NCI-H146 treated with DMSO at 0.1 percent for 48 hours (cell line): ENCODE results near the gene SCRN2.

Source experiments
- DNase-seq: peaks from one replicate; lab custom pipeline; 2025; ENCODE audit not compliant: unreplicated experiment; lab: John Stamatoyannopoulos, UW

The SCRN2 gene

DNA sequence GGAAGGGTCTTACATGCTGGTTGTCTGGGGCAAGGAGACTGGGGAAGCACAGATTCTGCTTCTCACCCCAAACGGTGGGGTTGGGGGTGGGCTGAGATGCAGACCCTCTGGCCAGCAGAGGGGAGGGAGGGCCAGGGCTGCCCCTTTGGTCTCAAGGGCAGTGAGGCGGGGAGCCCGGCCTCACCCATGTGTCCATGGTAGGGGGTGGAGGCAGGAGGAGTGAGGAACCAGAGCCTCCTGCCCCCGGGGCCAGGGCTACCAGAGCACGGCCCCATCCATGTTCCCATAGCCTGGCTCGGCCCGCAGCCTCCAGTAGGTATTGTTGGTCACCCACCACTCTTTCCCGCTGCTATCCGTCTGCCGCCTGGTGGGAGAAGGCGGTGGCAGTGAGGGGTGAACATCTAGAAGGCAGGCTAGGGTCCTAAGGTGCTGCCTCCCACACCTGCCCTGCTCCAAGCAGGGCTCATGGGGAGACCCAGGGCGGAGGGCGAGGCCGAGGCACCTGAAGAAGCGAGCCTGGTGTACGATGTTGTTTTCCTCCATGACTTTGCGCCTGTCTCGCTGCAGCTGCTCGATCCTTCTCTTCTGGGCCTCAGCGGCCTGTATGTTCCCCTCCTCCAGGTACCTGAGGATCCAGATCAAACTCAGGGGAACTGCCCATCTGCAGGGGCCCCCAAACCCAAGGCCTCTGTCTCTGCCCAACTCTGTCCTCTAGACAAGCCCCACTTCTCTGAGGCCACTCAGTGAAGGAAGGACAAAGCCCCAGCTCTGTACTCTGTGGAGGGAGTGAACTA, 32.8 kb downstream of the SCRN2 start:
- no peak for DNase-seq

DNA sequence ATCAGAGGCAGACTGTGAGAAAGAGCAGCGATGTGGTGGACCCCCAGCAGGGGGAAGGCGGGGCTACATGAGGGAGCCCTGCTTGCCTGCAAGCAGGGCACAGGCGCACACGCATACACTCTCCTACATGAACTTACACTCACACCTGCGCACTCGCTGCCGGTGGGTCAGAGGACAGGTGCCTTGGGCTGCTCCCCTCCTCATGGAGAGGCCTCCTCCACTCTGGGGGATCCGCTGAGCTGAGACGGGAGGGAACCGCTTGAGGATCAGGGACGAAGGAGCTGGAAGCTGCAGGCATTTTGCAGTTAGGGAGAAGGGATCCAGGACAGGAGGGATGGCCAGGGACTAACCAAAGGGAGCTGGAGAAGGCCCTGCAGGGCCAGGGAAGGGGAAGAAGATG, 33.7 kb downstream of the SCRN2 start:
- DNase-seq, result no peak

DNA sequence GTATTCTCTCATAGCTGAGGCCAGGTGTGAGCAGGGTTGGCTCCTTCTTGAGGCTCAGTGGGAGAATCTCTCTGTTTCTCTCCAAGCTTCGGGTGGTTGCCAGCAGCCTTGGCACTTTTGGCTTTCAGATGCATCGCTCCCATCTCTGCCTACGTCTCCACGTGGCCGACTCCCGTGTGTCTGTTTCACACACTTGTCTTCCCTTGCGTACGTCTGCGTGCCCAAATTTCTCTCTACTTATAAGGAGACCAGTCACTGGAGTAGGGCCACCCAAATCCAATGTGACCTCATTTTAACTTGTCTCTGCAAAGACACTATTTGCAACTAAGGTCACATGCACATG, 34.2 kb downstream of the SCRN2 start:
- DNase-seq, result no peak

DNA sequence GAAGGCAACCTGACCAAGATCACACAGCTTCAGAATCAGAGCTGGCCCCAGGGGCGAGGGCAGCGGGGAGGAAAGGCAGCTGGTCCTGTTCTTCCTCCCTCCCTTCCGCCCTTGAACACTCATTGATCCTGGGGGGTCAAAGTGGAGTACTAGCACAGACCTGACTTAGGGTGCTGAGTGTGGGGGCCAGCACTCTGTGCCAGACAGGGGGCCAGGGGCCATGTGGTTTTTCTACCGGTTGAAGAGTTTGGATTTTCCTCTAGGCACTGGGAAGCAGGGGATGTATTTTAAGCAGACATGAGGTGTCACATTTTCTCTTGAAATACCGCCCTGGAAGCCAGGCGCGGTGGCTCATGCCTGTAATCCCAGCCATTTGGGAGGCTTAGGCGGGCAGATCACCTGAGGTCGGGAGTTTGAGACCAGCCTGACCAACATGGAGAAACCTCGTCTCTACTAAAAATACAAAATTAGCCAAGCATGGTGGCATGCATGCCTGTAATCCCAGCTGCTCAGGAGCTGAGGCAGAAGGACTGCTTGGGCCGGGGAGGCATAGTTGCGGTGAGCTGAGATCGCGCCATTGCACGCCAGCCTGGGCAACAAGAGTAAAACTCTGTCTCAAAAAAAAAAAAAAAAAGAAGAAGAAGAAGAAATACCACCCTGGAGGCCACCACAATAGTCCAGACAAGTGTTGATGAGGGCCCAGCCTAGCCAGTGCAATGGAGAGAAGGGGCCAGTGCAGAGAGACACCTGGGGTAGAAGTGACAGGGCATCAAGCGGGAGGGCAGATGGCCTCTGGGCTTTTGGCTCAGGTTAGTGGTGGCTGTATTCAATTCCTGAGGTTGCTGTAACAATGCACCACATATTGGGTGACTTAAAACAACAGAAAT, 34.8 kb downstream of the SCRN2 start:
- no peak for DNase-seq

DNA sequence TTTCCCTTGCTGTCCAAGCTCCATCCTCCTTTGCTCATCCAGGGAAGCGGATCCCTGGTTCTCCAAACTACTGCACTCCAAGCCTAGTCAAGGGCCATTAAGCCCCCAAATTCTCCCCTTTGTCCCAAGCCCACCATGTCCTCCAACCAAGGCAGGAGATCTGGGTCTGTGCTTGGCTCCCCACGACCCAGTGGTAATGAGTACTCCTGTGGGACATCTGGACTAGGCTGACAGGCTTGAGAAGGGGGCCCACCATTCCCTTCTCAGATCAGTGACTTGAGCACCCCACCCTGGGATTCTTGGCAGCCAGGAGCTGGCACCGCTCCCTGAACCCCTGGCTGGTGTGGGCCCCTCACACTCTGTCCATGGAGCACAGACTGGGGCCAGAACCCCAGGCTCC, 36.6 kb downstream of the SCRN2 start:
- no peak for DNase-seq

DNA sequence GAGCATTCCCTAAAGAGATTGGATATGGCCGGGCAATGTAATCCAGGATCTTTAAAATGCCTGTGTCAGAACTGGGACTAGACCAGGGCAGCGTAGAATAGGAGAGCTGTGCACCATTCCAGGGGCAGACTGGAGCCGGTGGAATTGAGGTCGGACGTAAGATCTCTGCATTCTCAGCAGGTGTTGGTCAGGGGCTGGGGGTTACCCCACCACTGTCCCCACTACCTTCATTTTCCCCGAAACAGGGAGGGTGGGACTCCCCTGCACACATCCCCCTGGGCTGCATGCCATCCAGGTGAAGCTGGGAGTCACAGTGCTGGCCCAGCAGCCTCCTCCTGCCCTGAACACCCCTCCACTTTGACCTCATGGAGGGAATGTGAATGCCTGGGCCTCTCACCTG, 37.3 kb downstream of the SCRN2 start:
- DNase-seq, result no peak

DNA sequence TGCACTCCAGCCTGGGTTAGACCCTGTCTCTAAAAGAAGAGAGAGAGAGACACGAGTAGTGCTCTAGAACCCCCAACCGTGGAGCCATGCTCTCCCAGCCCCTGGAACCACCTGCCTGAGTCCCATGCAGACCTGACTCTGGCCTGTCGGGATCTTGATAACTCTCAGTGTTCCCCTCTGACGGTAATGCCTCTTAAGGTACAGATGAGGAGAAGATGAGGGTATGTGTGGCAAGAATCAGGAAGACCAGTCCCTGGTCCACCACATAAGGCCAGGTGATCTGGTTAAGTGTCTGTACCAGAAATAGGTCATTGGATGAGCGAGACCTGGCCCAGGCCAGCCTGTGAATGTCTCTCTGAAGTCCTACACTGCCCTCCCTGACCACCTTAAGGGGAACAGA, 37.9 kb downstream of the SCRN2 start:
- DNase-seq, result no peak

DNA sequence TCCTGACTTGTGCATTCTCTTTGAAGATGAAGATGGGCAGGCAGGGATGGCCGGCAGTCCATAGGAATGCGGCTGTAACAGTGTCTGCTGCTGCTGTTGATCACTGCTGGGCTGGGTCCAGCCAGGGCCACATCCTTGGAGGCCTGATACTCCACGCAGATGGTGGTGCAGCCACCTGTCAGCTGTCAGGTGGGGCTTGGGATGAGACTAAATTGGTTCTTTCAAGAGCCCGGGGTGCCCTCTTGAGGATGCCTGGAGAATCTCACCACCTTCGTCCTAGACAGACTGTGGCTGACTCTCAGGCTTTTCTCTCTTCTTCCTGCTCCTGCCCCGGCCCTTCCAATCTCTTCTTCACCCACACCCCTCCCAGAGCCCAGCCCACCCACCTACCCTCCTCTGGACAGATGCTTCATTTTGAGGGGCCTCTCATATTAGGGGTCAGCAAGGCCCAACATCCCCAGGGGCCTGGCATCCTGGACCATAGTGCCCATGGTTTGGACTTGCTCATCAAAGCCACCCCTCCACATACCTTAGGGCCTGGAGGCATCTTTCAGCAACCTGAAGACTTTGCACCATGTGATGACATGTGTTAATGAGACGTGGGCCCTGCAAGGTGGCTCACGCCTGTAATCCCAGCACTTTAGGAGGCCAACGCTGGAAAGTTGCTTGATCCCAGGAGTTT, 38.6 kb downstream of the SCRN2 start:
- peak; percentile 52 for DNase-seq

DNA sequence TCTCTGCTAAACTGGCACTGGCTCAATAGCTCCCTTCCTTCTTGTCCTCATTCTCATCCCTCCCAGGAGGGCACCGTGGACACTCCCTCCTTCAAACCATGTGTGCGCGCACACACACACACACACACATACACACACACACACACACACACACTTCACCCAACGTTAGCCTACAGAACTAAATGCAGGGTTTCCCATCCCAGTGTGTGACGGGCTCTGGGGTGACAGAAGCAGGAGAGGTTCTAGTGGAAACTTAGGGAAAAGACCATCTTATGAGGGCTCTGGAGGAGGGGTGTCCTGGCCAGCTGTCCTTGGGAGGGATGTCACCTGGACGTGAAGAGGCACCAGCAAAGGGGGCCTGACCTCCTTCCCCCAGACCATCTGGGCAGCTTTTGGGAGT, 39.2 kb downstream of the SCRN2 start:
- DNase-seq, result no peak

DNA sequence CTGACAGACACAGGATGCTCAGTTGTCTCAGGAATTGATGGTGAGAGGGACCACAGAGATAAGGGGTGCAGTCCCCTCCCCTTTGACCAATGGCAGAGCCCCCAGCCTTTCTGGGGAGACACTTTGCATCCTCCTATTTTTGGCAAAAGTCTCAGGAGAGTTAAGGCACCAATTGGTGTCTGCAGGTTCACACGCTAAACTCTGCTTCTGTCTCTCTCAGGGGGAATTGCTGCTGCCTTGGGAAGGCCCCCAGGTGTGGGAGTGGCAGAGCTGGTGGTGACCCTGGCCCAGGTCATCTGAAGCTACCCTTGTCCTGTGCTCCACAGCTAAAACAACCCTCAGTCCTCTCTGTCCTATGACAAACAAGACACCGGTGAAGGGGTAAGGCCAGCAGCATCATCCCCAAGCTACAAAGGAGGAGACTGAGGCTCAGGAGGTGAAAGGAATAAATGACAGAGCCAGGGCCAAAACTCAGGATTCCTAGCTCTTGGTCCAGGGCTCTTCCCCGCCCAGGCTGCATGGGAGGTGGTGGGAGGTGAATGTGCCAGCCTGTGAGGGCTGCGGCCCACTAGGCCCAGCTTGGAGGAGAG, 39.8 kb downstream of the SCRN2 start:
- DNase-seq, result no peak

DNA sequence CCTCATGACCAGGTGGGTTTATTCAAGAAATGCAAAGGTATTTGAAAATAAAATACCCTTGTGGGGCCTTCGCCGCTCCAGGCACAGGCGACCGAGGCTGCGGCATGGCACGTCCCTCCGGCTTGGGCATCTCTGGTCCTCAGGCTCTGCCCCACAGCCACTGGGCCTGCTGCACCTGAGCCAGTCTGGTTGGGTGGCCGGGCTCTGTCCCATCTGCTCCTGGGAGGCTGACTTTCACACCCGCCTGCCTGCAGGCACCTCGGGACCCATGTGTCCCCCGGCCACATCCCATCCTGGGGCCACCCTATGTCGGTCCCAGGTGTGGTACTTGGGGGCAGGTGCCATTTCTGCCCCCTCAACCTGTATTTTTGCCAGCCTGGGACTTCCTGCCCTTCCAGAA, 40.4 kb downstream of the SCRN2 start:
- no peak for DNase-seq

DNA sequence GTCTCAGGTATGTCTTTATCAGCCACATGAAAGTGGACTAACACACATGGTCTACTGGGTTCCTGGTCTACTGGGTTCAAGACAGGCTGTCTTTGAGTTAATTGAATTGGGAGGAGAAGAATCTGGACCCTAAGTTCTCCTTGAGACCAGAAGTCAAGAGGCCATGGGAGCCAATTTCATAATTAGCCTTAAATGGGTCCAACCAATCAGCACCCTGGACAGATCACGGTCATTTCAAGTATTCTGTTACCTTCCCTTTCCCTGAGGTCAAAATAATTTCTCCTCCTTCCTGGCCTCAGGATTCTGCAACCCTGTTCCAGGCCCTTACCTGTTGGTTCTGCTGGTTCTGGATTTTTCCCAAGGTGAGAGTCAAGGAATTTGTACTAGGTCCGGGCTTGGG, 43.3 kb downstream of the SCRN2 start:
- no peak for DNase-seq

DNA sequence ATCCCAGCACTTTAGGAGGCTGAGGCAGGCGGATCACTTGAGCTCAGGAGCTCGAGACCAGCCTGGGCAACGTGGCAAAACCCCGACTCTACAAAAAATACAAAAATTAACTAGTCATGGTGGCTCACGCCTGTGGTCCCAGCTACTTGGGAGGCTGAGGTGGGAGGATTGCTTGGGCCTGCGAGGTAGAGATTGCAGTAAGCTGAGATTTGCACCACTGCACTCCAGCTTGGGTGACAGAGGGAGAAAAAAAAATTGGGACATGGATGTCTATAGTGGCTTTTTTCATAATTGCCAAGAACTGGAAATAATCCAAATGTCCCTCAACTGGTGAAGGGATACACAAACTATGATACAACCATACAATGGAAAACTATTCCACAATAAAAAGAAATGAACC, 48.1 kb downstream of the SCRN2 start:
- no peak for DNase-seq

DNA sequence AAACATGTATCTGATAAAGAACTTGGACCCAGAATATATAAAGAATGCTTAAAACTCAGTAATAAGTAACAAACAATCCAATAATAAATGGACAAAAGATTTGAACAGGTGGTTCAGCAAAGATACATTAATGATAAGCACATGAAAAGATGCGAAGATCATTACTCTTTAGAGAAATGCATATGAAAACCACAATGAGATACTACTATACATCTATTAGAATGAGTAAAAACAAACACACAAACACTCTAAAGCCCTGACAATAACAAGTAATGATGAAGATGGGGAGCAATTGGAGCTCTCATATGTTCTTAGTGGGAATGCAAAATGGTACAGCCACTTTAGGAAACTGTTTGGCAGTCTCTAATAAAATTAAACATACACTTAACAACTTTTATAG, 48.6 kb downstream of the SCRN2 start:
- no peak for DNase-seq

DNA sequence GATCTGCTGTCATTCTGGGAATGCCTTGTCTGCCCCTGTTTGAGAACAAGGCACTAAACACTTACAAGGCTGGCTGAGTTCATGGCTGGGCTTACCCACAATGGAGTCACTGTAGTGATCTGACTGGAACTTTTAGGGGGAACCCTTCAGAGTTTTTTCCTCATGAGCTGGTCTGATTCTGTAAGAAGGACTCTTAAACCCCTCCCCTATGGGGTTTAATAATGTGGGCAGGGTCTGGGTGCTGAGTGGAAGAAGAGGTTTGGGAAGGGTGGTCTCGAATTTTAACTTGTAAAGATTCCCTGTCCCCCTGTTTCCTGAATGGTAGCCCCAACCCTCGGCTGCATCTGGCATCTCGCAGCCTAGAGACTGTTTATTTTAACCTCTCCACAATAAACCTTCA, 50.0 kb downstream of the SCRN2 start:
- no peak for DNase-seq

DNA sequence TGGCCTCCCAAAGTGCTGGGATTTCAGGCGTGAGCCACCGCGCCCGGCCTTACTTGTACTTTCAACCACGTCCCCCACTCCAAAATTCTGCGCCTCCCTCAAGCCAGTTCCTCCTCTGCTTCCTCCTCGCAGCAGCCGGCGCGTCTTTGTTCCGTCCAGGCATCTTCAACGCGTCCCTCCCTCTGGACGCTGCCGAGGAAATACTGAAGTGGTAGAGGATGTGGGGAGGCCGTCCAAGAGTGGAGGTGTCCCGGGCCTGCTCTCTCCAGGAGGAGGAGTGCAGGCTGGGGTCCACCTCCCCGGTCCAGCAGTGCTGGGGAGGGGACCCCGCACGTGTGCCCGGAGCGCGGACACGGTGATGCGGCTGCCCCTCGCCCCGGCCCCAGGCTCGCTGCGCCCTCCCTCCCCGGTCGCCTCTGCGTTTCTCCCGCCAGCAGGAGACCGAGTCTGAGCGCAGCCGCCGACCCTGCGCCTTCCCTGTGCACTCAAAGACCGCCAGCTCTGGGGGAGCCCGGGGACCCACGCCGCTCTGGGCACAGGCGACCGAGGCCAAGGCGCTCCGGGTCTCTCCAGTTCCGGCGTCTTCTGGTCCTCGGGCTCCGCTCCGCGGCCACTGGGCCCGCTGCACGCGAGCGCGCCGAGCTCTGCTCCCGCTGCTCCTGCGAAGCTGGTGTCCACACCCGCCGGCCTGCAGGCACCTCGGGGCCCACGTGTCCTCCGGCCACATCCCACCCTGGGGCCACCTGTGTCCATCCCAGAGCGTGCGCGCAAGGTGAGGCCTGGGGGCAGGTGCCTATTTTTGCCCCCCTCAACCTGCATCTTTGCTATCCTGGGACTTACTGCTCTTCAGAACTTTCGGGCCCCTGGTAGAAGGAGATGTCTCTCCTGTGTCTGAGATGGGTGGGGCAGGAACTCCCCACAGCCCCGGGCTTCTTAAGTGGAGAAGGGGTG, 51.2 kb downstream of the SCRN2 start:
- DNase-seq, result peak; percentile 48
